GM10248 (cell line): ENCODE data around the gene RIMS3.

Experiments
- CTCF ChIA-PET: fragments of 300-600 bp; sonication (Branson Sonifier 250); formaldehyde crosslinking; extraction: SDS; loops from one replicate; lab custom pipeline; 2021; ENCODE audit warnings: antibody characterized with exemption; lab: Yijun Ruan, JAX
- POLR2A ChIA-PET: fragments of 350-650 bp; sonication (Branson Sonifier 250); formaldehyde crosslinking; extraction: SDS; loops from one replicate; lab custom pipeline; 2020; ENCODE audit warnings: antibody characterized with exemption; lab: Yijun Ruan, JAX
- DNase-seq: peaks from one replicate; pipeline ENCODE4 v3.0.0; 2012; ENCODE audit errors: extremely low spot score
- TF ChIP-seq, protein P1 (sequence below): IDR thresholded peaks from 2 replicates; pipeline ENCODE4 v1.5.1; 2012; ENCODE audit warnings: mild to moderate bottlenecking, low read depth; ENCODE audit errors: extremely low read depth, missing control alignments, control extremely low read depth

The RIMS3 gene

DNA sequence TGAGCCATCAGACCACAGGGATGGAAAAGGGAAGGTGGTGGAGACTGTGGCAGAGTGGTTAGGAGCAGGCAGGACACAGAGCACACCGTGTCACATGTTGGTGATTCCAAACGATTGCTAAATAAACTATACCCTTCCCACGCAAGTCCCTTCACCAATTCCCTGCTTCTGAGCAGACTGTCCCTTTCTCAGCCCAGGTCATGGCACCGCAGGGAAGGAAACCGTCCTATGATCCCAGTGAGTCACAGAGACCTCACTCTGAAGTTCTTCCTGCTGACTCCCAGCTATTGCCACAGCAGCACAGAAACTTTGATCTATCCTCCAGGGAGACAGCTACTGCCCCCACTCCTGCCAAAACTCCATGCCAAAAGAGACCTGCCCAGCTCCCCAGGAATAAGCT, 19.2 kb downstream of the RIMS3 start:
- CTCF ChIA-PET: interaction anchor here (0.5 to 1.8 kb wide), 3 partner anchors 16 to 186 kb away, joined by 3 to 8 read pairs (median 4); no protein-coding TSS in a partner anchor
- POLR2A ChIA-PET: no interaction called here
- TF ChIP-seq, protein P1, sequence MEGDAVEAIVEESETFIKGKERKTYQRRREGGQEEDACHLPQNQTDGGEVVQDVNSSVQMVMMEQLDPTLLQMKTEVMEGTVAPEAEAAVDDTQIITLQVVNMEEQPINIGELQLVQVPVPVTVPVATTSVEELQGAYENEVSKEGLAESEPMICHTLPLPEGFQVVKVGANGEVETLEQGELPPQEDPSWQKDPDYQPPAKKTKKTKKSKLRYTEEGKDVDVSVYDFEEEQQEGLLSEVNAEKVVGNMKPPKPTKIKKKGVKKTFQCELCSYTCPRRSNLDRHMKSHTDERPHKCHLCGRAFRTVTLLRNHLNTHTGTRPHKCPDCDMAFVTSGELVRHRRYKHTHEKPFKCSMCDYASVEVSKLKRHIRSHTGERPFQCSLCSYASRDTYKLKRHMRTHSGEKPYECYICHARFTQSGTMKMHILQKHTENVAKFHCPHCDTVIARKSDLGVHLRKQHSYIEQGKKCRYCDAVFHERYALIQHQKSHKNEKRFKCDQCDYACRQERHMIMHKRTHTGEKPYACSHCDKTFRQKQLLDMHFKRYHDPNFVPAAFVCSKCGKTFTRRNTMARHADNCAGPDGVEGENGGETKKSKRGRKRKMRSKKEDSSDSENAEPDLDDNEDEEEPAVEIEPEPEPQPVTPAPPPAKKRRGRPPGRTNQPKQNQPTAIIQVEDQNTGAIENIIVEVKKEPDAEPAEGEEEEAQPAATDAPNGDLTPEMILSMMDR: no peak
- DNase-seq: no peak

DNA sequence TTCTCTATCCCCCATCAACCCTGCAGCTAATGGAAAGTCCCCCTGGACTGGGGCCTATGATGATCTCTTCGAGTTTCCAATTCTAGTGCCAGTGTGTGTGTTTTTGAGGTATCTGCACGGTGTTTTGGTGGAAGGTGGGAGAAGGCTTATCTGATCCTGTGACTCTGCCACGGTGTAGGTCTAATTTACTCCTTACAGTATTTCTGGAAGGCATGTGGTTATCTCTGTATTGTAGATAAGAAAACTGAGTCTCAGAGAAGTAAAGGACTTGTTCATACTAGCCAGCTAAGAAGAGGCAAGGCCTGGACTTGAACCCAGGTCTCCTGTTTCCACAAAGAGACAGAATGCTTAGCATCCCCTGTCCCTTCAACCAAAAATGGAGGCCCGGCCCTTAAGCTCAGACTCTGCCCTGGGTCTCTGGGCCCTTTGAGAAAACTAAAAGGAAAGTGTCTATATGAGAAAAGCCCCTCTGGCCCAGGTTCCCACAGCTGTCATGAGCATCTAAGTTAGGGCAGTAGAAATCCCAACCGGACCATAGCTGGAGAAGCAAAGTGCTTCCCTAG, 20.3 kb downstream of the RIMS3 start:
- DNase-seq: no peak
- POLR2A ChIA-PET: no interaction called here
- TF ChIP-seq, protein P1: no peak
- CTCF ChIA-PET: interaction anchor here (1.3 to 1.7 kb wide), 5 partner anchors 15 to 307 kb away, joined by 4 to 8 read pairs (median 4); no protein-coding TSS in a partner anchor

DNA sequence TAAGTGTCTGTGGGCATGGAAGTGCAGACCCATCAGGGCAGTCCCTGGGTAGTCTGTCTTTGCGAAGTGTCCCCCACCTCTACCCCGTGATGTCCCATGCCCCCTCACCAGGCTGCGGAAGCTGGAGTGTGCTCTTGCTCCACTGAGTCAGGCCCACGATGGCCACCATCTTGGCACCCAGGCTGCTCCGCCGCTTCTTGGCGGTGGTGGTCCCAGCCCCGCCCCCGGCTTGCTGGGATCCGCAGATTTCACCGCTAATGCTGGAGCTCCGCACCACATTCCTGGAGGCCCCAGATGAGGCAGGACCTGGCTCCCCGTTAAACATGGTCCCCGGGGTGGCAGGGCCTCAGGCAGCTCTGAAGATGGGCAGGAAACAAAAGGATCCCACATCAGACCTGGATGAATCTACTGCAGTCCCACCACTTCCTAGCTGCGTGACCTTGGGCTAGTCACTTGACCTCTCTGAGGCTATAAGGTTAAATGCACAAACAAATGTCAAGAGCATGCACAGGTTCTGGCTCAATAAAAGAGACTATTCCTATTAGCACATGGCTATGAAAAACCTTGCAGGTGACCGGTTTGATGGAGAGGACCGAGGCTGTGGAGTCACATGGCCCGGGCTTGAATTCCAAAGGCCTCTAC, 23.8 kb downstream of the RIMS3 start:
- ChIA-PET POLR2A (no interaction called here), CTCF (interaction anchor here (0.7 to 3.1 kb wide), 4 partner anchors 11 to 311 kb away, joined by 3 to 13 read pairs (median 3); no protein-coding TSS in a partner anchor)
- DNase-seq: no peak
- TF ChIP-seq, protein P1: no peak

DNA sequence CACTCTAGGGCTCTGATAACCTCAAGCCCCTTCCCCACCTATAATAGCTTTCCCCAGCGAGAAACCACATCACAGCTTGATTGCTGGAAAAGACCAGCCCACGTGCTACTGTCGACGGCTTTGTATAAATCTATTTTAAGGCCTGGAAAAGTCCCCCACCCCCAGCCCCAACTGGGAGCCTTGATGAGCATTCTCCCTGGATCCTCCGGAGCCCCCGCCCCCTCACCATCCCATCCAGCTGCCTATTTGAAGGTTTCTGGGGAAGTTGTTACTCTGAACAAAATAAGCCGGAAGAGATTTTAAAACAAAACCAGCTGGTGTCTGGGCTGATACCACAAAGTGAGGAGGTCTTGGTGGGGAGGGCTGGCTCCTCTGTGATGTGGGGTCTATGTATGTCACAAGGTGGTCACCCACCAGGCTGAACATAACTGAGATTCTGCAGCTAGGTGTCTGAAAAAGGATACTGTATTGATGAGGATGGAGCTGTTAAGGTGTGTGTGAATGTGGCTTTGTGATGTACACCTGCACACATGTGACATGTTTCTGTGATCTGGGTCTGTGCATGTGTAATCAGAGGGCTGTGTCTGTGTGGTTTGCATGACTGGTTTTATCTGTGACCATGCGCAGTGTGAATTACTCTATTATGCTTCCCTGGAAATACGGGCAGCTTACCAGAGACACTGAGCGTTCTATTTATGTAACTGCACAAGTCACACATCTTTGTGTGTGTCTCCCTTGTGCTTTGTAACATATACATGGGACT, 25.0 kb downstream of the RIMS3 start:
- TF ChIP-seq, protein P1: no peak
- no peak for DNase-seq
- POLR2A ChIA-PET: no interaction called here
- CTCF ChIA-PET: interaction anchor here (1.0 to 3.1 kb wide), 6 partner anchors 10 to 295 kb away, joined by 3 to 13 read pairs (median 4); partner anchors contain the start of gene RIMS3

DNA sequence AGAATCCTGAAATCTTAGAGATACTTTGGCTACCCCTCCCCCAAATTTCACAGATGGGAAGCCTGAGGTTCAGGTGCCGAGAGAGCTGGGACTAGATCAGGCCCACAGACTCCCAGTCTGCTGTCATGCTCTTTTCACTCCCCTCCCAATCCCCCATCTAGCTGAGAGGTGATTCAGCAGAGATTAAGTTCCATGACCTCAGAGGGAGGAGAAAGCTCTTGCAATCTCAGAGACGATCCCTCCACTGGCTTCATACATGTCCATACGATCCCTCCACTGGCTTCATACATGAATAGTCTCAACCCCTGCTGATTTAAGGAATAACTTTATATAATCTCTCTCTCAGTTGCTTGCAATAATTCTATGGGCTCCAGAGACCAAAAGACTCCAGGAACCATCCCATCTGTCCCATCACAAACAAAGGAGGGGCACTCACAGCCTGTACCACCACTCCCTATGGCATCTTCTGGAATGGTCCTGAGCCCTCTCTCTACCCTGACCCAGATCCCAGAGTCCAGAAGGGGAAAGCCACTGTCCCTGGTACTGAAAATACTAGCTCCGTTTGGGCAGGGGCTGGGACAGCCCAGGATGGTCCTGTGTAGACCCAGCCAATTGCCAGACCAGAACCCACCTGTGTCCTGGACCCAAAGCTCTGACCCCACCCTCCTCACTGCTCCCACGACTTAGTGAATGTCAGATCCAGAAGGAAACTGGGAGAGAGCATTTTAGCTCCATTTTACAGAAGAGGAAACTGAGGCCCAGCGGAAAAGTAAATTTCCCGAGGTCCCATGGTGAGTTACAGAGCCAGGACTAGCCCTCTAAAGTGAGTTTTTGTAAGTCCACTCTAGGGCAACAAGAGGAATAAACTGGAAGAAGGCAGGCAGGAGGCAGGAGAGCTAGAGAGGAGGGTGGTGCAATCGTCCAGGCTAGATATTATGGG, 27.1 kb downstream of the RIMS3 start:
- ChIA-PET CTCF (interaction anchor here (0.6 to 1.3 kb wide), 2 partner anchors 31 to 51 kb away, joined by 3 read pairs; no protein-coding TSS in a partner anchor), POLR2A (no interaction called here)
- no peak for DNase-seq
- TF ChIP-seq, protein P1: no peak

DNA sequence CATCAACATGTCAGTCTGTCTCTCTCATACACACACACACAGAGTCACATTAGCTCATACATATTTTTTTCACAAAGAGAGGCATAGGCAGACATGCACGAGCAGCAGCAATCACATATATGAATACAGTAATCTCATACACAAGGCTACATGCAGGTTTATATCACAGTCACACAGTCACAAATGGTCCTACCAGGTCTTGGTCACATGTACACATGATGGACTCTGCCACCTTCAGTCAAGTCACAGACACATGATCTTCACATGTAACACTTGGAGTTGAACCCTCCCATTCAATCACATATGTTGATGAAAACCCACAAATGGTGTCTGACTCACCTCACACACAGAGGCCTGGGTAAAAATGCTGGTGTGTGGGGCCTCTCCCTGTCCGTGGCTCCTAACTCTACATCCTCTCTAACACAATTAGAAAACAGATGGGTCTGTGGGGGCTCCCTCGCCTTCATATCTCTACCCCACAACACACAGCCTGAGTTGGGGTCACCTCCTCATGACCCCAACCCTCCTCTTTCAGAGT, 27.9 kb downstream of the RIMS3 start:
- DNase-seq: no peak
- CTCF ChIA-PET: interaction anchor here (1.3 kb wide), 1 partner anchor 32 kb away, joined by 3 read pairs; no protein-coding TSS in a partner anchor
- POLR2A ChIA-PET: no interaction called here
- TF ChIP-seq, protein P1: no peak
